Measurements from ENCODE around the gene SLC6A20.

DNA sequence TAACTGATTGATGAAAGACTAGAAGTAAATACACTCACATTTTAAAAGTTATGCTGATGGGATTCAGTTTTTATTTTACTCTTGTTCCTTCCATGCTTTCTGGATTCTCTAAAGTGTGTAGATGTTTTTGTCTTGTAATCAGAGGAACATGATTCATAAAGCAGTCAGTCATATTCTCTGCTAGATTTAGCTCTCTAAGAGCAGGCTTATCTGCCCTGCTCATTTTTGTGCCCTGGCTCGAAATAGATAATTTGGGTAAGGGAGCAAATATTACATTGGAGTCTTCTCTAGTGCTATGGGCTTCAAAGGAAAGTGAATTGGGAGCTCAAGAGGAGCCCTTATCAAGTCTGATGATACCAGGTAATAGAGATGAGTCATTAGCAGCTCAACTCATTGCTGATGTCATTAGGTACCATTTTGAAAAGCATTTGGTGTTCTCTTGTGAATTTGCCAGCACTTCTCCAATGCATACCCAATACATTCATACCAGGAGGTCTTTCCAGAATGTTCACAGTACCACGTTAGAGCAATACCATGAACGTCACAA lies 79.5 kb downstream of the SLC6A20 start:
- TF ChIP-seq FOXA1 (IDR thresholded peaks at IDR 0.05) (no peak), GABPA (IDR thresholded peaks at IDR 0.05 in 1 of 2, conservative IDR thresholded peaks at IDR 0.05 in 1 of 2) (no peak)
- TF ChIP-seq, protein P1, sequence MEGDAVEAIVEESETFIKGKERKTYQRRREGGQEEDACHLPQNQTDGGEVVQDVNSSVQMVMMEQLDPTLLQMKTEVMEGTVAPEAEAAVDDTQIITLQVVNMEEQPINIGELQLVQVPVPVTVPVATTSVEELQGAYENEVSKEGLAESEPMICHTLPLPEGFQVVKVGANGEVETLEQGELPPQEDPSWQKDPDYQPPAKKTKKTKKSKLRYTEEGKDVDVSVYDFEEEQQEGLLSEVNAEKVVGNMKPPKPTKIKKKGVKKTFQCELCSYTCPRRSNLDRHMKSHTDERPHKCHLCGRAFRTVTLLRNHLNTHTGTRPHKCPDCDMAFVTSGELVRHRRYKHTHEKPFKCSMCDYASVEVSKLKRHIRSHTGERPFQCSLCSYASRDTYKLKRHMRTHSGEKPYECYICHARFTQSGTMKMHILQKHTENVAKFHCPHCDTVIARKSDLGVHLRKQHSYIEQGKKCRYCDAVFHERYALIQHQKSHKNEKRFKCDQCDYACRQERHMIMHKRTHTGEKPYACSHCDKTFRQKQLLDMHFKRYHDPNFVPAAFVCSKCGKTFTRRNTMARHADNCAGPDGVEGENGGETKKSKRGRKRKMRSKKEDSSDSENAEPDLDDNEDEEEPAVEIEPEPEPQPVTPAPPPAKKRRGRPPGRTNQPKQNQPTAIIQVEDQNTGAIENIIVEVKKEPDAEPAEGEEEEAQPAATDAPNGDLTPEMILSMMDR (IDR thresholded peaks at IDR 0.05; ENCODE audit: low read depth, low read length, missing input control) = no peak
- TF ChIP-seq, protein P2, sequence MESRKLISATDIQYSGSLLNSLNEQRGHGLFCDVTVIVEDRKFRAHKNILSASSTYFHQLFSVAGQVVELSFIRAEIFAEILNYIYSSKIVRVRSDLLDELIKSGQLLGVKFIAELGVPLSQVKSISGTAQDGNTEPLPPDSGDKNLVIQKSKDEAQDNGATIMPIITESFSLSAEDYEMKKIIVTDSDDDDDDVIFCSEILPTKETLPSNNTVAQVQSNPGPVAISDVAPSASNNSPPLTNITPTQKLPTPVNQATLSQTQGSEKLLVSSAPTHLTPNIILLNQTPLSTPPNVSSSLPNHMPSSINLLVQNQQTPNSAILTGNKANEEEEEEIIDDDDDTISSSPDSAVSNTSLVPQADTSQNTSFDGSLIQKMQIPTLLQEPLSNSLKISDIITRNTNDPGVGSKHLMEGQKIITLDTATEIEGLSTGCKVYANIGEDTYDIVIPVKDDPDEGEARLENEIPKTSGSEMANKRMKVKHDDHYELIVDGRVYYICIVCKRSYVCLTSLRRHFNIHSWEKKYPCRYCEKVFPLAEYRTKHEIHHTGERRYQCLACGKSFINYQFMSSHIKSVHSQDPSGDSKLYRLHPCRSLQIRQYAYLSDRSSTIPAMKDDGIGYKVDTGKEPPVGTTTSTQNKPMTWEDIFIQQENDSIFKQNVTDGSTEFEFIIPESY (IDR thresholded peaks at IDR 0.05) = no peak
